ENCODE data around the gene CLIP4.

GRCh38 chr2:29162204-29162928 lies 47.2 kb downstream of the CLIP4 start:
- TF ChIP-seq, protein P1, sequence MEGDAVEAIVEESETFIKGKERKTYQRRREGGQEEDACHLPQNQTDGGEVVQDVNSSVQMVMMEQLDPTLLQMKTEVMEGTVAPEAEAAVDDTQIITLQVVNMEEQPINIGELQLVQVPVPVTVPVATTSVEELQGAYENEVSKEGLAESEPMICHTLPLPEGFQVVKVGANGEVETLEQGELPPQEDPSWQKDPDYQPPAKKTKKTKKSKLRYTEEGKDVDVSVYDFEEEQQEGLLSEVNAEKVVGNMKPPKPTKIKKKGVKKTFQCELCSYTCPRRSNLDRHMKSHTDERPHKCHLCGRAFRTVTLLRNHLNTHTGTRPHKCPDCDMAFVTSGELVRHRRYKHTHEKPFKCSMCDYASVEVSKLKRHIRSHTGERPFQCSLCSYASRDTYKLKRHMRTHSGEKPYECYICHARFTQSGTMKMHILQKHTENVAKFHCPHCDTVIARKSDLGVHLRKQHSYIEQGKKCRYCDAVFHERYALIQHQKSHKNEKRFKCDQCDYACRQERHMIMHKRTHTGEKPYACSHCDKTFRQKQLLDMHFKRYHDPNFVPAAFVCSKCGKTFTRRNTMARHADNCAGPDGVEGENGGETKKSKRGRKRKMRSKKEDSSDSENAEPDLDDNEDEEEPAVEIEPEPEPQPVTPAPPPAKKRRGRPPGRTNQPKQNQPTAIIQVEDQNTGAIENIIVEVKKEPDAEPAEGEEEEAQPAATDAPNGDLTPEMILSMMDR (conservative IDR thresholded peaks at IDR 0.05; ENCODE audit: low read depth, low read length), result no peak
- no peak for TF ChIP-seq EZH2 (IDR thresholded peaks at IDR 0.05; ENCODE audit: borderline replicate concordance, low read depth, low read length, poor library complexity, severe bottlenecking)
